ENCODE results near the gene LHCGR. TPM values are rescaled to one million over a fixed set of nuclear protein-coding genes. Genes with fewer than 3 reads are reported as not detected.
A peak's percentile ranks its signal among the peaks of the same experiment; 100 is the strongest.

Gene LHCGR
- total RNA-seq, 1 donor from 2014 or later = not detected

- no peak for FAIRE-seq
- H3K27me3 ChIP-seq (ENCODE audit: control insufficient read depth, insufficient read depth, low read length) = no peaks in the 10 kb centered on the region
- no peak overlapping the region for H3K4me3 ChIP-seq (ENCODE audit: low read depth, low read length)
- H3K36me3 ChIP-seq (ENCODE audit: control insufficient read depth, insufficient read depth, low read length) = no peaks in the 10 kb centered on the region
- DNase-seq (ENCODE audit: low read depth) = no peak
- TF ChIP-seq, protein P1, sequence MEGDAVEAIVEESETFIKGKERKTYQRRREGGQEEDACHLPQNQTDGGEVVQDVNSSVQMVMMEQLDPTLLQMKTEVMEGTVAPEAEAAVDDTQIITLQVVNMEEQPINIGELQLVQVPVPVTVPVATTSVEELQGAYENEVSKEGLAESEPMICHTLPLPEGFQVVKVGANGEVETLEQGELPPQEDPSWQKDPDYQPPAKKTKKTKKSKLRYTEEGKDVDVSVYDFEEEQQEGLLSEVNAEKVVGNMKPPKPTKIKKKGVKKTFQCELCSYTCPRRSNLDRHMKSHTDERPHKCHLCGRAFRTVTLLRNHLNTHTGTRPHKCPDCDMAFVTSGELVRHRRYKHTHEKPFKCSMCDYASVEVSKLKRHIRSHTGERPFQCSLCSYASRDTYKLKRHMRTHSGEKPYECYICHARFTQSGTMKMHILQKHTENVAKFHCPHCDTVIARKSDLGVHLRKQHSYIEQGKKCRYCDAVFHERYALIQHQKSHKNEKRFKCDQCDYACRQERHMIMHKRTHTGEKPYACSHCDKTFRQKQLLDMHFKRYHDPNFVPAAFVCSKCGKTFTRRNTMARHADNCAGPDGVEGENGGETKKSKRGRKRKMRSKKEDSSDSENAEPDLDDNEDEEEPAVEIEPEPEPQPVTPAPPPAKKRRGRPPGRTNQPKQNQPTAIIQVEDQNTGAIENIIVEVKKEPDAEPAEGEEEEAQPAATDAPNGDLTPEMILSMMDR (IDR thresholded peaks at IDR 0.05; ENCODE audit: insufficient read depth, low read length, severe bottlenecking) = no peak
These were observed 35.9 kb downstream of the LHCGR start for GRCh38 chr2:48719480-48720177.

- FAIRE-seq (no peak), DNase-seq (ENCODE audit: low read depth) (no peak)
- Histone ChIP-seq H3K27me3 (ENCODE audit: control insufficient read depth, insufficient read depth, low read length) (no peaks in the 10 kb centered on the region), H3K36me3 (ENCODE audit: control insufficient read depth, insufficient read depth, low read length) (no peaks in the 10 kb centered on the region), H3K4me3 (ENCODE audit: low read depth, low read length) (no peak overlapping the region)
- TF ChIP-seq, protein P1 (IDR thresholded peaks at IDR 0.05; ENCODE audit: insufficient read depth, low read length, severe bottlenecking) = no peak
These were observed 37.7 kb downstream of the LHCGR start for GRCh38 chr2:48717846-48718245.

- Histone ChIP-seq H3K27me3 (ENCODE audit: control insufficient read depth, insufficient read depth, low read length) (no peaks in the 10 kb centered on the region), H3K4me3 (ENCODE audit: low read depth, low read length) (no peak overlapping the region), H3K36me3 (ENCODE audit: control insufficient read depth, insufficient read depth, low read length) (no peaks in the 10 kb centered on the region)
- DNase-seq (ENCODE audit: low read depth) = no peak
- TF ChIP-seq, protein P1 (IDR thresholded peaks at IDR 0.05; ENCODE audit: insufficient read depth, low read length, severe bottlenecking) = no peak
- no peak for FAIRE-seq
These were observed 39.6 kb downstream of the LHCGR start for GRCh38 chr2:48715956-48716355.

DNA sequence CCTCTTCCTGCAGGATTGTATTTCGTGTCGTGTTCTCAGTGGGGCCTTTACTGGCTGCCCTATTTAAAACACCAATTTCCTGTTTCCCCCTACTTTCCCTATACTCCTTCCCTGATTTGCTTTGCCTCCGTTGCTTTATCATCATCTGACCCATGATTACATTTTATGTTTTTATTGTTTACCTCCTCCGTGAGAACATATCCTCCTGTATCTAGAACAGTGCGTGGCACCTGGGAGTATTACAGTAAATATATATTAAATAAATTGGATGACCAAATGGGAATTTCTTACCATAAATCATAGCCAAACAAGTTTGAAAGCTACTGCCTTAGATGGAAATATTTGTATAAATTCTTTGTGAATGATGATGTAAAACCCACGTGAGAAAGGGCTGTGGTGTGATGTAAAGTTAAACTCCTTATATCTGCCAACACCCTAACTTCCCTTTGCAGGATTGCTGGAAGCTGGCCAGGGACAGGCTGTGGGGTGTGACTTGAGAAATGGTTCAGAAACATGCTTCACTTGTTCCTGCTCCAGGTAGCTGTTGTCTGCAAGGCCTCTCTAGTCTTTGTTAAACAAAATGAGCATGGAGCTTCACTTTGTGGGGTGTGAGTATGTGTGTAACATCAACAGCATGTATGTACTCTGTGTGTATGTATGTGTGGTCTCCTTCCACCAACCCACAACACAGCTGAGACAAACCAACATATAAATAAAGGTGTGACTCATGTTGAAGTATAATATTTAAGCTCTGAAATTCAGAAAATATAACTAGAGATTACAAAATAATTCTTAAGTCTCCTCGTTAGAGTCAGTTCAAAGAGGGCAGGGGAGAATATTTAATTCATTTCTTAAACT is 40.3 kb downstream of the LHCGR start:
- Histone ChIP-seq H3K27me3 (ENCODE audit: control insufficient read depth, insufficient read depth, low read length) (no peaks in the 10 kb centered on the region), H3K36me3 (ENCODE audit: control insufficient read depth, insufficient read depth, low read length) (no peaks in the 10 kb centered on the region), H3K4me3 (ENCODE audit: low read depth, low read length) (no peak overlapping the region)
- TF ChIP-seq, protein P1 (IDR thresholded peaks at IDR 0.05; ENCODE audit: insufficient read depth, low read length, severe bottlenecking) = no peak
- DNase-seq (ENCODE audit: low read depth) (peak; percentile 84), FAIRE-seq (no peak)

- Histone ChIP-seq H3K27me3 (ENCODE audit: control insufficient read depth, insufficient read depth, low read length) (no peaks in the 10 kb centered on the region), H3K36me3 (ENCODE audit: control insufficient read depth, insufficient read depth, low read length) (no peaks in the 10 kb centered on the region)
- TF ChIP-seq, protein P1 (IDR thresholded peaks at IDR 0.05; ENCODE audit: insufficient read depth, low read length, severe bottlenecking) = no peak
These were observed 41.3 kb downstream of the LHCGR start for GRCh38 chr2:48714245-48714644.

More at GRCh38 chr2:48714245-48714644, 41.3 kb downstream of the LHCGR start:
- DNase-seq (ENCODE audit: low read depth) (no peak), FAIRE-seq (no peak)
- no peak overlapping the region for H3K4me3 ChIP-seq (ENCODE audit: low read depth, low read length)

Data from bronchial epithelial cell (primary cell).